ENCODE results near the gene MYO1A. TPM values are rescaled to one million over a fixed set of nuclear protein-coding genes. Genes with fewer than 3 reads are reported as not detected.

The MYO1A gene
- total and polyA plus RNA-seq, 10 of the 15 experiments (the other 5 are each of a cell fraction or from before 2014, with no cell fraction given): 0.01 to 0.34 (median 0.15) TPM; not detected in 2

GRCh38 chr12:56998981-56999380, 50.9 kb downstream of the MYO1A start (continued):
- TF ChIP-seq JUNB (IDR thresholded peaks at IDR 0.05) (peak; percentile 85), USF1 (IDR thresholded peaks at IDR 0.05; ENCODE audit: borderline replicate concordance, extremely low read length, insufficient read depth, low read depth, low read length) (no peak), CEBPZ (IDR thresholded peaks at IDR 0.05; ENCODE audit: low read depth, low read length) (no peak), YY1 (IDR thresholded peaks at IDR 0.05; ENCODE audit: low read depth, low read length) (no peak), LARP7 (IDR thresholded peaks at IDR 0.05) (no peak), EP300 (IDR thresholded peaks at IDR 0.05; ENCODE audit: borderline replicate concordance in 1 of 2, control insufficient read depth in 1 of 2, low read depth in 2 of 2, low read length in 2 of 2) (peak in 1 of 2 experiments; percentile 59; a peak in 2 of 4 replicates), MXI1 (IDR thresholded peaks at IDR 0.05; ENCODE audit: low read depth, low read length) (no peak), HDAC2 (IDR thresholded peaks at IDR 0.05) (no peak), ATF2 (IDR thresholded peaks at IDR 0.05; ENCODE audit: low read length) (peak; percentile 57; the same call in 1 of the 2 replicates), E2F4 (IDR thresholded peaks at IDR 0.05; ENCODE audit: low read depth, low read length) (no peak), GATAD2B (conservative IDR thresholded peaks at IDR 0.05; ENCODE audit: low read depth) (peak; percentile 50), USF2 (IDR thresholded peaks at IDR 0.05; ENCODE audit: borderline replicate concordance, low read depth, low read length) (no peak), PBX3 (IDR thresholded peaks at IDR 0.05; ENCODE audit: insufficient replicate concordance, low read depth, low read length) (no peak), PAX8 (IDR thresholded peaks at IDR 0.05) (no peak), RAD21 (IDR thresholded peaks at IDR 0.05; ENCODE audit: insufficient read depth, low read depth, low read length) (no peak), WRNIP1 (IDR thresholded peaks at IDR 0.05; ENCODE audit: borderline replicate concordance, low read depth, low read length) (no peak), NKRF (conservative IDR thresholded peaks at IDR 0.05) (no peak), MEF2A (IDR thresholded peaks at IDR 0.05; ENCODE audit: insufficient read depth, low read depth, low read length) (no peak), JUND (IDR thresholded peaks at IDR 0.05; ENCODE audit: low read depth, low read length) (peak; percentile 69)

Measured in GM12878 (cell line).